SU-DHL-6 (cell line): ENCODE data around the gene LRRFIP1.

Source experiments
- CTCF ChIP-seq: fragments of 200-600 bp; sonication (generic); IDR thresholded peaks from one replicate; pipeline ENCODE4 v1.5.1; 2017; ENCODE audit warnings: antibody characterized with exemption, mild to moderate bottlenecking, low read length, moderate library complexity; ENCODE audit not compliant: insufficient read depth, poor library complexity, severe bottlenecking
- EZH2phosphoT487 ChIP-seq: fragments of 200-600 bp; sonication (generic), shearing (Covaris generic); conservative IDR thresholded peaks from 2 replicates; pipeline ENCODE4 v1.6.1; 2018; ENCODE audit warnings: mild to moderate bottlenecking, antibody characterized with exemption, low read length, moderate library complexity, mixed read lengths

- TF ChIP-seq EZH2phosphoT487 (no peak), CTCF (no peak)
These were observed 33.1 kb downstream of the LRRFIP1 start for GRCh38 chr2:237660381-237660900.
